ENCODE data around the gene MYO5B.

The MYO5B gene

DNA sequence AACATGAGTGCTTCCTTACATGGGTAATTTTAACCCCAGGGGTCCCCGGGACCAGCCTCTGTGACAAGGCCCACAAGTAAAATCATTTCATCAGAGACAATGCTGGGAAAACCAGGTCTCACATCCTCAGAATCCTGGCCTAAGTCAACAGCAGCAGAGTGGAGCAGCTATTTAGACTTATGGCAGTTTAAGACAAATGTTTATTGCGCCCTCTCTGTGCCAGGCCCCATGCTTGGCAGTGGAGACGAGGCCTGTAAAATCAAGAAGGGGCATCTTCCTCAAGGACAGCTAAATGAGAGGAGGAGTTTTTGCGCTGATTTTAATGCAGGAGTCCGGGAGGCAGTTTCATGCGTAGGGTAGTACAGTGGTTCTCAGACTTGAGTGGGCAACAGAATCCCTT is 325.6 kb downstream of the MYO5B start:
- peaks cover 4% of the 10 kb centered on the region for H3F3A ChIP-seq (ENCODE audit: insufficient read depth, low read length)
- H3K27ac ChIP-seq (ENCODE audit: low read length) = no peak overlapping the region
- H3K27me3 ChIP-seq (replicated peaks; ENCODE audit: insufficient read depth, low read length) = no peaks in the 10 kb centered on the region
- no peak for DNase-seq
- H3K9ac ChIP-seq (ENCODE audit: low read length) = no peak overlapping the region
- H3K9me2 ChIP-seq (replicated peaks; ENCODE audit: insufficient read depth, low read length) = no peaks in the 10 kb centered on the region
- no peaks in the 10 kb centered on the region for H3K9me3 ChIP-seq (replicated peaks; ENCODE audit: insufficient read depth, low read length)
- H2AFZ ChIP-seq (ENCODE audit: low read length) = no peak overlapping the region
- peaks cover 12% of the 10 kb centered on the region for H3K4me1 ChIP-seq (ENCODE audit: low read length)
- H3K4me3 ChIP-seq (ENCODE audit: low read length) = no peak overlapping the region
- no peak overlapping the region for H3K4me2 ChIP-seq (ENCODE audit: low read depth, low read length)
- no peaks in the 10 kb centered on the region for H4K20me1 ChIP-seq (ENCODE audit: insufficient read depth, low read length)
- no peaks in the 10 kb centered on the region for H3K36me3 ChIP-seq (replicated peaks; ENCODE audit: insufficient read depth, low read length)
- no peaks in the 10 kb centered on the region for H3K79me2 ChIP-seq (ENCODE audit: low read length)
- TF ChIP-seq EZH2phosphoT487 (IDR thresholded peaks at IDR 0.05; ENCODE audit: low read length) (no peak), EZH2 (optimal IDR thresholded peaks at IDR 0.05; ENCODE audit: low read depth, low read length) (no peak), CTCF (IDR thresholded peaks at IDR 0.05; ENCODE audit: low read length) (no peak)

DNA sequence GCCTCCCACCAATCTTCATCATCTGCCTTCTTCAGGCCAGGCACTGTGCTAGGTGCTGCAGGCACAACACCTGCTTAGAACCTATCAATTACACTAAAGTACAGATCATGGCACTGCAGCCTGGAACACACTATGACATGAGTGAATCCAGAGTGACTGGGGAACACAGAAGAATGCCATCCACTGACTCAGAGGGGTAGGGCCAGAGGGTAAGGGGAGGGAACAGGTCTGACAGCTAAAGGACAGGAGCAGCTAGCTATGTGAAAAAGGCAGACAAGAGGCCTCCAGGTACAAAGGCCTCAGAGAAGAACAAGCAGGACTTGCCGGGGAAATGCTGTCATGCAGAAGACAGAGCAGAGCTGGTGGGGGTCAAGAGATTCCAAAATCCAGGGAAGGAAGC is 328.3 kb downstream of the MYO5B start:
- Histone ChIP-seq H3F3A (ENCODE audit: insufficient read depth, low read length) (peaks cover 3% of the 10 kb centered on the region; the same call in 1 of the 2 replicates), H3K27ac (ENCODE audit: low read length) (no peak overlapping the region), H3K9ac (ENCODE audit: low read length) (no peak overlapping the region), H3K27me3 (replicated peaks; ENCODE audit: insufficient read depth, low read length) (no peaks in the 10 kb centered on the region), H3K4me3 (ENCODE audit: low read length) (no peak overlapping the region), H3K36me3 (replicated peaks; ENCODE audit: insufficient read depth, low read length) (no peaks in the 10 kb centered on the region), H4K20me1 (ENCODE audit: insufficient read depth, low read length) (no peaks in the 10 kb centered on the region), H3K79me2 (ENCODE audit: low read length) (no peaks in the 10 kb centered on the region), H3K4me2 (ENCODE audit: low read depth, low read length) (no peak overlapping the region), H3K4me1 (ENCODE audit: low read length) (peaks cover 6% of the 10 kb centered on the region; the same call in 1 of the 2 replicates), H3K9me2 (replicated peaks; ENCODE audit: insufficient read depth, low read length) (no peaks in the 10 kb centered on the region), H3K9me3 (replicated peaks; ENCODE audit: insufficient read depth, low read length) (no peaks in the 10 kb centered on the region), H2AFZ (ENCODE audit: low read length) (no peak overlapping the region)
- no peak for DNase-seq
- TF ChIP-seq CTCF (IDR thresholded peaks at IDR 0.05; ENCODE audit: low read length) (no peak), EZH2 (optimal IDR thresholded peaks at IDR 0.05; ENCODE audit: low read depth, low read length) (no peak), EZH2phosphoT487 (IDR thresholded peaks at IDR 0.05; ENCODE audit: low read length) (no peak)

DNA sequence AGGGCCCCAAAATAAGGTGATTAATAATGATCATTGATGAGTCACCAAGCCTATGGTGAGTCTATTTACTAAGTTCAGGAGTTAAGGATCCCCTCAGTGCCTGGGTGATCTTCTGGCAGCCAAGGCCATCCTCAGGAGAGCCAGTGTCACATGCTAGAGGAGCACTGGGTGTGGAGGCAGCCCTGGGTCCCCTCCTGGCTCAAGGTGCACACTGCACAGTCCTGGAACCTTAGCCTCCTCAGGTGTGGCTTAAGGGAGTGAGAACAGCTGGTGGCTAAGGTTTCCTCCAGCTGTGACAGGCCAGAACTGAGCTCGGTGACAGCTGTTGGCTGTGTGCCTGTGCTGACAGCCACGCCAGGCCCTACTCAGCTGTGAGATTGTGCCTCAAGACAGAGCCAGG is 329.5 kb downstream of the MYO5B start:
- H3K9ac ChIP-seq (ENCODE audit: low read length) = no peak overlapping the region
- TF ChIP-seq CTCF (IDR thresholded peaks at IDR 0.05; ENCODE audit: low read length) = peak; percentile 31
- TF ChIP-seq EZH2 (optimal IDR thresholded peaks at IDR 0.05; ENCODE audit: low read depth, low read length) = no peak
- no peak for TF ChIP-seq EZH2phosphoT487 (IDR thresholded peaks at IDR 0.05; ENCODE audit: low read length)
- peak; percentile 79 for DNase-seq

More for the DNA sequence above, 329.5 kb downstream of the MYO5B start:
- Histone ChIP-seq H3K27me3 (replicated peaks; ENCODE audit: insufficient read depth, low read length) (no peaks in the 10 kb centered on the region), H3K4me1 (ENCODE audit: low read length) (peaks cover 6% of the 10 kb centered on the region; the same call in 1 of the 2 replicates), H3K79me2 (ENCODE audit: low read length) (no peaks in the 10 kb centered on the region), H3K9me2 (replicated peaks; ENCODE audit: insufficient read depth, low read length) (no peaks in the 10 kb centered on the region), H3K27ac (ENCODE audit: low read length) (peak overlapping the region; percentile 15; the same call in 1 of the 2 replicates), H3K4me3 (ENCODE audit: low read length) (no peak overlapping the region), H3K36me3 (replicated peaks; ENCODE audit: insufficient read depth, low read length) (no peaks in the 10 kb centered on the region), H2AFZ (ENCODE audit: low read length) (no peak overlapping the region), H3K9me3 (replicated peaks; ENCODE audit: insufficient read depth, low read length) (no peaks in the 10 kb centered on the region), H3K4me2 (ENCODE audit: low read depth, low read length) (no peak overlapping the region), H4K20me1 (ENCODE audit: insufficient read depth, low read length) (no peaks in the 10 kb centered on the region), H3F3A (ENCODE audit: insufficient read depth, low read length) (peaks cover 3% of the 10 kb centered on the region; the same call in 1 of the 2 replicates)
